Glutamatergic neuron (in vitro differentiated cells): ENCODE data around the gene URAD. TPM values are rescaled to one million over a fixed set of nuclear protein-coding genes. Genes with fewer than 3 reads are reported as not detected.

Experiments
- DNase-seq: peaks from one replicate; pipeline ENCODE4 v3.0.0; 2022
- H3K27ac Mint-ChIP-seq: one replicate; pipeline ENCODE4 v1.8.0; 2020; ENCODE audit warnings: mild to moderate bottlenecking, mixed read lengths, inconsistent platforms; ENCODE audit not compliant: unreplicated experiment
- H3K27me3 Mint-ChIP-seq: one replicate; pipeline ENCODE4 v1.8.0; 2020; ENCODE audit warnings: mild to moderate bottlenecking, moderate library complexity, mixed read lengths, inconsistent platforms; ENCODE audit not compliant: unreplicated experiment
- H3K36me3 Mint-ChIP-seq: one replicate; pipeline ENCODE4 v1.8.0; 2020; ENCODE audit warnings: mild to moderate bottlenecking, mixed read lengths, inconsistent platforms; ENCODE audit not compliant: unreplicated experiment
- H3K4me1 Mint-ChIP-seq: one replicate; pipeline ENCODE4 v1.8.0; 2020; ENCODE audit warnings: mild to moderate bottlenecking, low read depth, mixed read lengths, inconsistent platforms; ENCODE audit not compliant: unreplicated experiment
- H3K4me3 Mint-ChIP-seq: one replicate; pipeline ENCODE4 v1.8.0; 2020; ENCODE audit warnings: mild to moderate bottlenecking, mixed read lengths, inconsistent platforms; ENCODE audit not compliant: unreplicated experiment
- H3K9me3 Mint-ChIP-seq: one replicate; pipeline ENCODE4 v1.8.0; 2020; ENCODE audit warnings: mild to moderate bottlenecking, moderate library complexity, mixed read lengths, inconsistent platforms; ENCODE audit not compliant: unreplicated experiment
- total RNA-seq: library from RNA; stranded (reverse); fragmentation: NEBNext Ultra II Directional; extraction: Animal tissue kit (Norgen Biotek cat#: 25700); gene quantifications from one replicate; pipeline ENCODE4 v1.2.1, GENCODE V29; 2021; ENCODE audit not compliant: unreplicated experiment
- TF ChIP-seq, protein P1 (sequence below): fragments of 200-600 bp; sonication (generic); IDR thresholded peaks from one replicate; pipeline ENCODE4 v1.5.0; 2021; ENCODE audit not compliant: partially characterized antibody, unreplicated experiment

Gene URAD
- total RNA-seq, 1 donor from 2014 or later = not detected

DNA sequence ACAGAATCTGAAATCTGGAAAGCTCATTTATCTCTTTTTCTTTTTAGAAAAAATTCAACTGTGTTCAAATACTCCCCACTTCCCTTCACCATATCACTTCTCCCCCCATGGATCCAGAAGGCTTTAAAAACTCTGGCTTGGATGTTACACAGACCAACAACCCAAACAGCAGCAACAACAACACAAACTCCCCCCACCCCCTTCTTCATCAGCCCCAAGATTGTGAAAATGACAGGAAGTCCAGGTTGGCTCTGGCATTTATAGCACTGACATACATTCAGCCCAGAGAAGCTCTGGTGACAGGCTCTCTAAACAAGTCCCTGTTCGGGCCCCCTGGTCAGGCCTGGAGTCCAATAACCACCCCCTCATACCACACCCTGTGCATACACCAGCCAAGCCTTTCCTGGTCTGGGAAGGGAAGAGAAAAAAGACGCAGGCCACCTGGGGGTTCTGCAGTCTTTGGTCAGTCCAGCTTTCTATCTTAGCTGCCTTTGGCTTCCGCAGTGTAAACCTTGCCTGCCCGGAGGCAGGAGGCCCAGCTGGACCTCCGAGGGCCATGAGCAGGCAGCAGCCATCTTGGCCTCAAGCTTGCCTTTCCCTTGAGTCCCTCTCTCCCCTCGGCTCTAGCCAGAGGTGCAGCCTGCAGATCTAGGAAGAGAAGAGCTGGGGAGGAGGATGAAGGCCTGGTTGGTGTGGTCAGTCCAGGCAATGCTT, 26.2 kb downstream of the URAD start:
- H3K9me3 Mint-ChIP-seq = peaks cover 9% of the 10 kb centered on the region
- H3K4me1 Mint-ChIP-seq = peaks cover 1% of the 10 kb centered on the region
- TF ChIP-seq, protein P1, sequence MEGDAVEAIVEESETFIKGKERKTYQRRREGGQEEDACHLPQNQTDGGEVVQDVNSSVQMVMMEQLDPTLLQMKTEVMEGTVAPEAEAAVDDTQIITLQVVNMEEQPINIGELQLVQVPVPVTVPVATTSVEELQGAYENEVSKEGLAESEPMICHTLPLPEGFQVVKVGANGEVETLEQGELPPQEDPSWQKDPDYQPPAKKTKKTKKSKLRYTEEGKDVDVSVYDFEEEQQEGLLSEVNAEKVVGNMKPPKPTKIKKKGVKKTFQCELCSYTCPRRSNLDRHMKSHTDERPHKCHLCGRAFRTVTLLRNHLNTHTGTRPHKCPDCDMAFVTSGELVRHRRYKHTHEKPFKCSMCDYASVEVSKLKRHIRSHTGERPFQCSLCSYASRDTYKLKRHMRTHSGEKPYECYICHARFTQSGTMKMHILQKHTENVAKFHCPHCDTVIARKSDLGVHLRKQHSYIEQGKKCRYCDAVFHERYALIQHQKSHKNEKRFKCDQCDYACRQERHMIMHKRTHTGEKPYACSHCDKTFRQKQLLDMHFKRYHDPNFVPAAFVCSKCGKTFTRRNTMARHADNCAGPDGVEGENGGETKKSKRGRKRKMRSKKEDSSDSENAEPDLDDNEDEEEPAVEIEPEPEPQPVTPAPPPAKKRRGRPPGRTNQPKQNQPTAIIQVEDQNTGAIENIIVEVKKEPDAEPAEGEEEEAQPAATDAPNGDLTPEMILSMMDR = no peak
- H3K4me3 Mint-ChIP-seq = no peak overlapping the region
- H3K36me3 Mint-ChIP-seq = no peaks in the 10 kb centered on the region
- H3K27me3 Mint-ChIP-seq = peaks cover 40% of the 10 kb centered on the region
- no peak overlapping the region for H3K27ac Mint-ChIP-seq
- peak; percentile 28 for DNase-seq

GRCh38 chr13:27961227-27962085, 27.0 kb downstream of the URAD start:
- TF ChIP-seq, protein P1 = no peak
- Mint-ChIP-seq H3K4me1 (peaks cover 1% of the 10 kb centered on the region), H3K36me3 (no peaks in the 10 kb centered on the region), H3K27me3 (peaks cover 38% of the 10 kb centered on the region), H3K27ac (no peak overlapping the region), H3K4me3 (no peak overlapping the region), H3K9me3 (peaks cover 9% of the 10 kb centered on the region)
- DNase-seq = no peak

DNA sequence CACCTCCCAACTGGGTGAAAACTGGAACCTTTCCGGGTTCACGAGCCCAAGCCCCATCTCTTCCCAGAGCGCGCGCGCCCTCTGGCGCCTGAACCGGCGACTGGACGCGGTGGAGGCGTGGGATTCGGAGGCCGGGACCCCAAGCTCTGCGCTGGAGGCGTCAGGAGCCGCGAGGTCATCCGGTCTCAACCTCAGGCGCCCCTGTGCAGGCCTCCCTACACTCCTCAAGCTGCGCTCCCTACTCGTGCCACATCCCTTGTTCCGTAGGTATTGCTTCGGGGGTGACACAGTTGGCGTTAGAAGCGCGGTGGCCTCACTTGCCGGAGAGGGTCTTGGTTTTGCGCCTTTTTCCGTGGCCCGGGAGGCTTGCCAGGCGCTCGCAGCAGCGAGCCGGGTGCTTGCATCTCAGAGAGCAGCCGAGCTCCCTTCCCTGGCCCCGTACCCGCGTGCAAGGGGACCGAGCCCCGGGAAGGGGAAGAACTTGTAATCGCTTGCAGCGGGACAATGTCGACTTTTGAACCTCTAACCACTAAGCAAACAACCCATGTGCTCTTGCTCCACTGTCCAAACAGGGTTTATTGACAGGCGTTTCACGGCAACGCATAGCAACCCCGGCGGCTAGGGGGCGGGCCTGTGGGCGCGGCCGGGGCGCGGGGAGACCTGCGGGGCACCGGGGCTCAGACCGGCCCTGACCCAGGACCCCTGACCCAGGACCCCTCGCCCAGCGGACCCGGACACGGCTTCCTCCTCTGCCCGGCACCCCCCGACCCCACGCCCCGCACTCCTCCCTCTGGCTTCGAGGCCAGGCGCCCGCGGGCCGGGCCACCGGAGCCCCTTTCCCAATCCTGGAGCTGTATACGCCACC, 27.9 kb downstream of the URAD start:
- peak; percentile 75 for DNase-seq
- Mint-ChIP-seq H3K36me3 (no peaks in the 10 kb centered on the region), H3K4me1 (peaks cover 1% of the 10 kb centered on the region), H3K27me3 (peaks cover 42% of the 10 kb centered on the region), H3K4me3 (peak overlapping the region; percentile 22), H3K27ac (no peak overlapping the region), H3K9me3 (peaks cover 6% of the 10 kb centered on the region)
- TF ChIP-seq, protein P1 = peak; percentile 59

- peak overlapping the region; percentile 22 for H3K4me3 Mint-ChIP-seq
- H3K27me3 Mint-ChIP-seq = peaks cover 43% of the 10 kb centered on the region
- H3K27ac Mint-ChIP-seq = no peak overlapping the region
- no peaks in the 10 kb centered on the region for H3K36me3 Mint-ChIP-seq
- no peak for DNase-seq
- H3K4me1 Mint-ChIP-seq = peaks cover 1% of the 10 kb centered on the region
- TF ChIP-seq, protein P1 = no peak
- H3K9me3 Mint-ChIP-seq = peaks cover 3% of the 10 kb centered on the region
These were observed 28.5 kb downstream of the URAD start for GRCh38 chr13:27959976-27960361.
